DOHH2 (cell line): ENCODE results near the gene JARID2.

ENCODE experiments used
- H3F3A ChIP-seq: fragments of 200-600 bp; sonication (generic), shearing (Covaris generic); 2 replicates; pipeline ENCODE4 v1.6.0; 2016; ENCODE audit warnings: antibody characterized with exemption, mild to moderate bottlenecking; ENCODE audit not compliant: control insufficient read depth, insufficient read depth
- H3K27ac ChIP-seq: fragments of 200-600 bp; sonication (generic); 2 replicates; pipeline ENCODE4 v1.5.1; 2014; ENCODE audit warnings: low read depth, mild to moderate bottlenecking, low read length, moderate library complexity
- H3K27me3 ChIP-seq: fragments of 200-600 bp; sonication (generic); 2 replicates; pipeline ENCODE4 v1.6.1; 2014; ENCODE audit warnings: mild to moderate bottlenecking, low read length, mixed read lengths; ENCODE audit not compliant: control insufficient read depth
- H3K36me3 ChIP-seq: fragments of 200-600 bp; sonication (generic); 2 replicates; pipeline ENCODE4 v1.6.1; 2014; ENCODE audit warnings: mild to moderate bottlenecking, low read length, moderate library complexity, mixed read lengths; ENCODE audit not compliant: control insufficient read depth
- H3K4me1 ChIP-seq: fragments of 200-600 bp; sonication (generic); 2 replicates; pipeline ENCODE4 v1.6.1; 2014; ENCODE audit warnings: mild to moderate bottlenecking, low read length, mixed read lengths; ENCODE audit not compliant: control insufficient read depth
- H3K4me2 ChIP-seq: fragments of 200-600 bp; sonication (generic); 2 replicates; pipeline ENCODE4 v1.6.0; 2014; ENCODE audit warnings: mild to moderate bottlenecking, low read length, moderate library complexity
- H3K4me3 ChIP-seq: fragments of 200-600 bp; sonication (generic); 2 replicates; pipeline ENCODE4 v1.5.1; 2014; ENCODE audit warnings: mild to moderate bottlenecking, low read length, mixed read lengths
- H3K79me2 ChIP-seq: fragments of 200-600 bp; sonication (generic); 2 replicates; pipeline ENCODE4 v1.6.1; 2014; ENCODE audit warnings: mild to moderate bottlenecking, low read length, mixed read lengths; ENCODE audit not compliant: control insufficient read depth
- H3K9me2 ChIP-seq: fragments of 200-600 bp; sonication (generic); replicated peaks from 2 replicates; pipeline ENCODE4 v1.6.1; 2014; ENCODE audit warnings: mild to moderate bottlenecking, low read length, mixed read lengths; ENCODE audit not compliant: control insufficient read depth
- H3K9me3 ChIP-seq: fragments of 200-600 bp; sonication (generic); 2 replicates; pipeline ENCODE4 v1.6.1; 2014; ENCODE audit warnings: antibody characterized with exemption, low read length, mixed read lengths; ENCODE audit not compliant: control insufficient read depth, insufficient read depth
- H4K20me1 ChIP-seq: fragments of 200-600 bp; sonication (generic); 2 replicates; pipeline ENCODE4 v1.6.0; 2014; ENCODE audit warnings: low read depth, mild to moderate bottlenecking, antibody characterized with exemption, low read length, moderate library complexity; ENCODE audit not compliant: control insufficient read depth, insufficient read depth
- CTCF ChIP-seq: fragments of 200-600 bp; sonication (generic); IDR thresholded peaks from one replicate; pipeline ENCODE4 v1.5.1; 2014; ENCODE audit warnings: antibody characterized with exemption, mild to moderate bottlenecking, low read depth, low read length; ENCODE audit not compliant: poor library complexity, severe bottlenecking
- EZH2phosphoT487 ChIP-seq: fragments of 200-600 bp; sonication (generic); IDR thresholded peaks from 2 replicates; pipeline ENCODE4 v1.6.1; 2017; ENCODE audit warnings: borderline replicate concordance, mild to moderate bottlenecking, antibody characterized with exemption, low read length, moderate library complexity, mixed read lengths

JARID2 gene

DNA sequence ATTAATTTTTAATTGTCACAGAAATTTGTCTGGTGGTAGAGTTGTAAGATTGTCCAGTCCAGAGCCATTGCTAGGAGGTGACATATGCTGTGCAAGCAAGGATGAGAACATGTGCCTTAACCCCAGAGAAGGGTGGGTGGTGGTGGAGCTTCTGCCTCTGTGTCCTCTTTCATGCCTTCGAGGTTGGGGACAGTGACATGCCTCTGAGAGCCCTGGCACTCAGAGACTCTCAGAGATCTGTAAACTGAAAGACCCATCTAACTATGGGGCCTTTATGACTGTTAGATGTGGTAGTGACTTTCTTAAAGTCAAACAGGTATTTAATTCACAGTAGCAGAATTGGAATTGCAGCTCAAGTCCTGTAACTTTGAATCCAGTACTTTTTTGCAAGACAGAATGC, 132.4 kb downstream of the JARID2 start:
- H3K36me3 ChIP-seq = no peaks in the 10 kb centered on the region
- no peak overlapping the region for H3K4me2 ChIP-seq
- no peaks in the 10 kb centered on the region for H3K9me3 ChIP-seq
- no peak overlapping the region for H3K27ac ChIP-seq
- no peak for TF ChIP-seq EZH2phosphoT487
- TF ChIP-seq CTCF = no peak
- no peaks in the 10 kb centered on the region for H3K4me1 ChIP-seq
- H3K9me2 ChIP-seq = no peaks in the 10 kb centered on the region
- no peak overlapping the region for H3K4me3 ChIP-seq
- no peaks in the 10 kb centered on the region; the same call in 1 of the 2 replicates for H4K20me1 ChIP-seq
- no peaks in the 10 kb centered on the region for H3K27me3 ChIP-seq
- H3F3A ChIP-seq = no peaks in the 10 kb centered on the region
- peaks cover 3% of the 10 kb centered on the region; the same call in 1 of the 2 replicates for H3K79me2 ChIP-seq

GRCh38 chr6:15378866-15379265, 133.0 kb downstream of the JARID2 start:
- Histone ChIP-seq H3K4me3 (no peak overlapping the region), H3K9me2 (no peaks in the 10 kb centered on the region), H3K36me3 (no peaks in the 10 kb centered on the region), H3K4me1 (no peaks in the 10 kb centered on the region), H3K27me3 (no peaks in the 10 kb centered on the region), H3K9me3 (no peaks in the 10 kb centered on the region), H3K27ac (no peak overlapping the region), H3K4me2 (no peak overlapping the region), H4K20me1 (no peaks in the 10 kb centered on the region; the same call in 1 of the 2 replicates), H3K79me2 (peaks cover 3% of the 10 kb centered on the region; the same call in 1 of the 2 replicates), H3F3A (no peaks in the 10 kb centered on the region)
- TF ChIP-seq EZH2phosphoT487 (no peak), CTCF (no peak)

GRCh38 chr6:15380351-15380750, 134.5 kb downstream of the JARID2 start:
- H3K4me1 ChIP-seq = no peaks in the 10 kb centered on the region
- no peaks in the 10 kb centered on the region for H3F3A ChIP-seq
- no peaks in the 10 kb centered on the region for H3K27me3 ChIP-seq
- H4K20me1 ChIP-seq = no peaks in the 10 kb centered on the region
- peaks cover 3% of the 10 kb centered on the region; the same call in 1 of the 2 replicates for H3K79me2 ChIP-seq
- TF ChIP-seq CTCF (no peak), EZH2phosphoT487 (no peak)
- no peak overlapping the region for H3K27ac ChIP-seq
- no peak overlapping the region for H3K4me2 ChIP-seq
- no peaks in the 10 kb centered on the region for H3K9me2 ChIP-seq
- H3K36me3 ChIP-seq = no peaks in the 10 kb centered on the region
- no peaks in the 10 kb centered on the region for H3K9me3 ChIP-seq
- H3K4me3 ChIP-seq = no peak overlapping the region
